Activated T-cell treated with anti-CD3 and anti-CD28 coated beads, Interleukin-2, amount 50 U/mL, for 72 hours (primary cell): ENCODE measurements around the gene B3GLCT. TPM values are rescaled to one million over a fixed set of nuclear protein-coding genes. Genes with fewer than 3 reads are reported as not detected.

Experiments used
- ATAC-seq, 2 donors: fragments of 150-1000 bp; cut with Tn5 transposase; replicated peaks in 1 of 2; 2 replicates each; pipeline ENCODE4 v1.10.0; 2021; ENCODE audit warnings: moderate library complexity in 2 of 2, mild to moderate bottlenecking in 1 of 2
- DNase-seq, 2 donors: peaks; one replicate each; pipeline ENCODE4 v3.0.0; 2021 to 2022; ENCODE audit warnings: mixed read lengths in 1 of 2
- H3K27ac Mint-ChIP-seq: one replicate; pipeline ENCODE4 v1.8.0; 2022; ENCODE audit warnings: mild to moderate bottlenecking, moderate library complexity, mixed read lengths
- H3K27me3 Mint-ChIP-seq: one replicate; pipeline ENCODE4 v1.8.0; 2022; ENCODE audit warnings: low read depth, mixed read lengths
- H3K36me3 Mint-ChIP-seq, 2 donors: one replicate each; pipeline ENCODE4 v1.8.0; 2022; ENCODE audit warnings: mixed read lengths in 2 of 2, mild to moderate bottlenecking in 1 of 2; ENCODE audit not compliant: insufficient read depth in 2 of 2
- H3K4me1 Mint-ChIP-seq: one replicate; pipeline ENCODE4 v1.8.0; 2022; ENCODE audit warnings: low read depth, mixed read lengths
- H3K4me3 Mint-ChIP-seq, 2 donors: one replicate each; pipeline ENCODE4 v1.8.0; 2022; ENCODE audit warnings: mild to moderate bottlenecking in 2 of 2, mixed read lengths in 2 of 2, moderate library complexity in 2 of 2
- H3K9me3 Mint-ChIP-seq, 2 donors: one replicate each; pipeline ENCODE4 v1.8.0; 2022; ENCODE audit warnings: mixed read lengths in 2 of 2
- total RNA-seq, 2 donors: library from RNA; stranded (reverse); gene quantifications; one replicate each; pipeline ENCODE4 v1.2.3, GENCODE V29; 2022

Gene B3GLCT
- total RNA-seq: 1 to 10 TPM; 2.6 to 3.0 TPM

DNA sequence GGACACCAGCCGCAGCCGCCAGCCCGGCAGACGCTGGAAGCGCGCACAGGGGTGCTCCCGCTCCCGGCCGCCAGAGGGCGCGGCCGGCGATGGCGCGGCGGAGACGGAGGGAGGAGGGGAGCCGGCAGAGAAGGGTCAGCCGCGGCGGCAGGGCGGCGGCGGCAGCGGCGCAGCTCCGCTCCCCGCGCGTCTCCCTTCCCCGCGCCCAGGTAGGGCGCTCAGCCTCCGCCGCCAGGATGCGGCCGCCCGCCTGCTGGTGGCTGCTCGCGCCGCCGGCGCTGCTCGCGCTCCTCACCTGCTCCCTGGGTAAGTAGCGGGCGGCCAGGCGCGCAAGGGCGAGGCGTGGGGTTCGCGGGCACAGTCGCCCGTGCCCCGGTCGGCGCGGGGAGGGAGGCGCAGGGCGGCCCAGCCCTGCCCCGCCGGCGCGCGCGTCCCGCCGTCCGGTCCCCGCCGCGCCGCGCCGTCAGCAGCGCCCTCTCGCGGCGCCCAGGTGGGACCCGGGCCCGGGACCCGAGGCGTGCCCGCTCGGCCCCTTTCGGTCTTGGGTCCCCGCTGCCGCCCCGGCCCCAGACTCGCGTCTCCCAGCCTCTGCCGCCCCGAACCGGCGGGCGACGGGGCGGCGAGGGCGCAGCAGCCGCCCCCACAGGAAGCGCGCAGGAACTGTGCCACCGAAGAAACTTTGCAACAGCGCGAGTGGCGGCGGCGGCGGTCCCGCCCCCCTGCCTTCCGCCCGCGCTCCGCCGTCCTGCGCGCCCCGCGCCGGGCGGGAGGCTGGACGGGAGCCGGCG is at the start of gene B3GLCT:
Gene B3GLCT (plus strand): TSS at position 127 of the 788 bp plus-strand sequence. CDS start 110 bp downstream, at position 237.
- Mint-ChIP-seq H3K36me3 (no peaks in the 10 kb centered on the region), H3K9me3 (no peaks in the 10 kb centered on the region), H3K27me3 (no peaks in the 10 kb centered on the region), H3K27ac (peak within 1 kb of the TSS; percentile 44), H3K4me1 (peaks cover 39% of the 10 kb centered on the region), H3K4me3 (peak within 1 kb of the TSS; percentile 80 to 90)
- ATAC-seq (peak; percentile 80), DNase-seq (peak; percentile 82 to 92)

DNA sequence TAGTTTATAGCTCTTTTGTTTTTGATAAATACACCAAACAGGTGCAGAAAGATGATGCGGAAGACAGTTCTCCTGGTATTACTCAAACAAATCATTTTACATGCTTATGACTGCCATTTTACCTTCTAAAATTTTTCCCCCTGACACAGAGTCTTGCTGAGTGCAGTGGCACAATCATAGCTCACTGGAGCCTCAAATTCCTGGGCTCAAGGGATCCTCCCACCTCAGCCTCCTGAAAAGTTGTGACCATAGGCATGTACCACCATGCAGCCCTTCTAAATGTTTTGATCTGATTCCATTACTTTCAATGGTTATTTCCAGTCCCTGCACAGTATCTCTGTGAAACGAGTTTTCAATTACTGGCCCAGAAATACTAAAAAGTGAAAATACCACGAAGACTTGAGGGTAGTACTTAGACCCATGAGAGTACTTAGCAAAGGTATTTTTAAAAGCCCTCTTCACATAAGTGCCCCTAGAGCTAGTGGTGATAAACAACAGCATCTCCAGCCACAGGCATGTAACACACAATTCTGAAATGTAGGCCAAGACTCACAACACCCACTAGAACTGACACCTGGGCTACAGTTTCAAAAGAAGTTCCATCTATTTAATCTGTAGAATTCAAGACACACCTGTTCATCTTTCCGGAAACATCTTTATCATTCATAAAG is 49.3 kb upstream of the B3GLCT start:
- ATAC-seq (no peak), DNase-seq (no peak)
- no peak overlapping the region for H3K4me3 Mint-ChIP-seq
- H3K36me3 Mint-ChIP-seq: peaks cover 20 to 61% of the 10 kb centered on the region in 2 donors
- no peaks in the 10 kb centered on the region for H3K27me3 Mint-ChIP-seq
- peak overlapping the region; percentile 72 for H3K27ac Mint-ChIP-seq
- H3K9me3 Mint-ChIP-seq: no peaks in the 10 kb centered on the region
- peaks cover 26% of the 10 kb centered on the region for H3K4me1 Mint-ChIP-seq

DNA sequence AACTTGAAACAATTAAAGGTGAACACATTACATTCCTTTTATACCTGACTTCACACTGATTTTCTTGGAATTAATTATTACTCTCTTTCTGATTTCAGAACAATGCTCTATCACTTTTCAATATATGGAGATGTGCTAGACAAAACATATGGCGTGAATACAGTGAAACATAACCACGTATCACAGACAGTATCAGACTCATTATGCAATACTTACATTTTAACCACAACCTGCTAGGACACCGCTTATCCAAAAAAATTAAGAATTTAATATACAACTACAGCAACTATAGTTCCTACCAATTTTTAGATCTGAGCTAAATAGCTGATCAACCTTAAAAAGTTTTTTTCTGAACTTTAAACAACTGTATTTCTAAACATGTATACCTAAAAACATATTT is 47.9 kb upstream of the B3GLCT start:
- Mint-ChIP-seq H3K36me3 (peaks cover 19 to 57% of the 10 kb centered on the region in 2 donors), H3K27me3 (no peaks in the 10 kb centered on the region), H3K4me3 (no peak overlapping the region), H3K27ac (no peak overlapping the region), H3K9me3 (no peaks in the 10 kb centered on the region), H3K4me1 (peaks cover 22% of the 10 kb centered on the region)
- DNase-seq: no peak
- no peak for ATAC-seq

DNA sequence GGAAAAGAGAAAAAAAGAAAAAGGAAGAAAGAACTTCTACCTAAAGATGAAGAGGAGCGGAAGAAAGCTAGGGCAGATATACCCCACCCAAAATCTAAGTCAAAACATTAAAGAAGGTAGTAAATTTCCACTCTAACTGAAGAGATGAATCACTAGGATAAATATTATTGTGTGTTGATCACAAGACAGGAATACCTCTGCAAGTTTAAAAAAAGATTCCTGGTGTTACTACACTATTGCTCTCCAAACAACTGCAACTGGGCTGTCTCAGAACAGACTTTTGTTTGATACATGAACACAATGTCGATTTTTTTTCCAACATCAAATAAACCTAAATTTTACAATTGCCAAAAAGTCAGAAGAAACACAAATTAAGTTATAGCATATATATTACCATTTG is 44.8 kb upstream of the B3GLCT start:
- Mint-ChIP-seq H3K27me3 (no peaks in the 10 kb centered on the region), H3K36me3 (peaks cover 15 to 55% of the 10 kb centered on the region in 2 donors), H3K4me1 (peaks cover 41% of the 10 kb centered on the region), H3K27ac (peak overlapping the region; percentile 57), H3K9me3 (no peaks in the 10 kb centered on the region), H3K4me3 (no peak overlapping the region)
- DNase-seq (no peak), ATAC-seq (no peak)

DNA sequence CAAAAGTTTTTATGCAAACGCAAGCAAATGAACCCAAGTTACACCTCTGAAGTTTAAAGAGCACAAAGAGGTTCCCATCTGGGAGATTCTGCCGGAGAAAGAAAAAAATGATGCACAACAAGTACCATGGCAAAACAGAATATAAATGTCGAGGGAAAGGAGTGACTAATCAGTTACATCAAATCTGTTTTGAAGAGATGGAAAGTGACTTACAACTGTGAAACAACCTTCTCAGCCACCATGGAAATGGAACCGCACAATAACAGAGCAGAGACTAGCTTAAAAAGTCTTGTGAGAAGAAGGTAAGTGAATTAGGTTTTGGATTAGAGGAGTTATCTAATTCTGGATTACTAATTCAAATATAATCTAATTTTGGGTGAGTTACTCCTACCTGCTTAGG is 40.5 kb upstream of the B3GLCT start:
- ATAC-seq: no peak
- peaks cover 56% of the 10 kb centered on the region for H3K4me1 Mint-ChIP-seq
- peak overlapping the region; percentile 97 to 100 for H3K4me3 Mint-ChIP-seq
- H3K27me3 Mint-ChIP-seq: no peaks in the 10 kb centered on the region
- DNase-seq: peak in 1 of 2 donors; percentile 13
- H3K9me3 Mint-ChIP-seq: no peaks in the 10 kb centered on the region
- H3K36me3 Mint-ChIP-seq: peaks cover 10 to 23% of the 10 kb centered on the region in 2 donors
- H3K27ac Mint-ChIP-seq: peak overlapping the region; percentile 98

DNA sequence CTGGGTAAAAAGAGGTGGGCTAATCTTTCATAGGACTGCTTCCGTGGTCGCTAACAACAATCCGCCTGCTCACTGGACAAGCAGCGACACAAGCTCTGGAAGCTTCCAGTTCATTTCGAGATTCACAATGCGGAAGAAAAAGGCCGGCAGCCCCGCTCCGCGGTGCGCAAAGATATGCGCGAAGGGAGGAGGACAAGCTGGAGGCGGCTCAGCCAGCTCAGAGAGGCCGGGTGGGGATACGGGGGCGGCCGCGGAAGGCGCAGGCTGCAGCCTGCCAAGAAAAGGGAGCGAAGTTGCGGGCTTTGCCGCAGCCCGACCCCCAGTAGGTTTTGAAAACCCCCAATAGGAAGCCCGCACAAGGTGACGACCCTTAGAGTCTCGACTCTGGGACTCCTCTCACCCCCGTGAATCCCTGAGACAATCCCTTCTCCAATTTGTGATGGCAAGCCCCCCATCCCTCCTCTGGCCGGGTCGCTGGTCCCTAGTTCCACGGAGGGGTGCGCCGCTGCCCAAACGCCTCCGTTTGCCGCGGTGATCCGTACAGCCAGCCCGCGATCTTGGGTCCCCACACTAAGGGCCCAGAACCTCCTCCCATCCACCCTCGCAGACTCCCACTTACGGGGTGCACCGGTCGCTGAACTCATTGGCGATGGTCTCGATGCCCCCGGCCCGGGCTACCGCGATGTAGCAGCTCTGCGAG is 38.8 kb upstream of the B3GLCT start:
- peak; percentile 13 to 22 for ATAC-seq
- Mint-ChIP-seq H3K4me1 (peaks cover 50% of the 10 kb centered on the region), H3K36me3 (peaks cover 7 to 10% of the 10 kb centered on the region in 2 donors), H3K27me3 (no peaks in the 10 kb centered on the region), H3K27ac (peak overlapping the region; percentile 100), H3K9me3 (no peaks in the 10 kb centered on the region), H3K4me3 (peak overlapping the region; percentile 97 to 100)
- DNase-seq: peak; percentile 74

DNA sequence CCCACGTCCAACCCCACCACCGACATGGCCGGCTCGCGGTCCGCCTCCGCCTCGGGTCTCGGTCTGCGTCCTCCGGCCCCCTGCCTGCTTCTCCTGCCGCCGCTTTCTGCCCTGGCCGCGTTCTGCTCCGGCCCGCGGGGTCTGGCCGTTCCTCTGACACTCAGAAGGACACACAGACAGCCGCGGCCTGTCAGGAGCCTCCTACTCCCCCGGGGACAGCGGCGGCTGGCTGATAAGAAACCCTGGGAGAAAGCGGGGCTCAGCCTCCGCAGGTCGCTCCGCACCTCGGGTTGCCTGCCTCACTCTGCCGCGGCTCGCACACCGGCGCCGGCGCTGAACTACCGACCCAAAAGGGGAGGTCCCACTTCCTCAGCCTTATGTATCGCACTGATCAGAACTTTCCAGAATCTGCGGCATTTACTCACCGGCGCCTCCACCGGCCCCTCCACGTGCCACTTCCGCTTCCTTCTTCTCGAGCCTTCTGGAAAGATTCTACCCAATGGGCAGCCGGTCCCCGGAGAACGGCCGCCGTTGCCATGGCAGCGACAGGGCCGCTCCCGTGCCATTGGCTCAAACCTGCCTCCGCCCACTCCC is 38.1 kb upstream of the B3GLCT start, which contains the start of gene HSPH1:
Gene HSPH1 (minus strand): TSS at position 348 of the 594 bp plus-strand sequence. CDS start 322 bp downstream, at position 26.
- Mint-ChIP-seq H3K27me3 (no peaks in the 10 kb centered on the region), H3K27ac (peak within 1 kb of the TSS; percentile 100), H3K9me3 (no peaks in the 10 kb centered on the region), H3K4me1 (peaks cover 50% of the 10 kb centered on the region), H3K36me3 (peaks cover 7 to 10% of the 10 kb centered on the region in 2 donors), H3K4me3 (peak within 1 kb of the TSS; percentile 97 to 100)
- ATAC-seq: peak; percentile 82 to 83
- DNase-seq: peak; percentile 98 to 99

DNA sequence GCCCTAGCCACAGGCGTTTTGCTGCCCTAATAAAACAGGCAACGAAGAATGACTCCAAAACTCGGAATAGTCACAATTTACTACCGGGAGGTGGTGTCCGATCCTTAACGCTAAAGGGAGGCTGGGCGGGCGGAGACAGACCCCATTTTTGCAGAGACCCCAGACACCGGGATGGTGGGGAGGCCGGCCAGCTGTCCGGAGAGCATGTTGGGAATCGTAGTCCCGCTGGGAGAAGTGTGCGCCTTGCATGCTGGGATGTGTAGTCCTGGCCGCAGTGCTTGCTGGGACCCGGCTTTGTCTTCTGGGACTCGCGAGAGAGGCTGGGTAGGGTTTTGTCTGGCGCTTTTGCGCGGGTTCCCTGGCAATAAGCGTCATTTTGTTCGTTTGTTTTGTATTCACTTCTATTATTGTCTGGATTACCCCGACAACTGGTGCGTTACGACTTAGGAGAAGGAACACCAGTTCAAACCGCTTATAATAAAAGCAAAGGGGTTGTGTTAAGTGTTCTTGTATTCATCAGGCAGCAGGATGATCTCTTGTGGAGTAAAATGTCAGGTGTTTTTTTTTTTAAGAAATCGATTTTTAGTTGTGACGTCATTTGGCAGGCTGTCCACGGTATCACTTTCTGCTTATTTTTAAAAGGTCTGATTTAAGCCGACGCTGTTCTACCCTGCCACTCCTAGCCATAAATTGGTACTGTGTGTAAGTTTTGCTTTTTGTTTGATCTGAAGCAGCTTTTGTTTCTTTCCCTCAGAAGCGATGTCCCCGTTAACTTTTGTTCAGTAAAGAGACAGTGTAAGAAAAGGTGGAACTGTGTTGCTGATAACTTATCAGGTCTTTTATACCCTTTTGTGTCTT is 37.4 kb upstream of the B3GLCT start:
- H3K4me1 Mint-ChIP-seq: peaks cover 47% of the 10 kb centered on the region
- H3K27ac Mint-ChIP-seq: peak overlapping the region; percentile 100
- no peaks in the 10 kb centered on the region for H3K27me3 Mint-ChIP-seq
- peak overlapping the region; percentile 97 to 100 for H3K4me3 Mint-ChIP-seq
- H3K9me3 Mint-ChIP-seq: no peaks in the 10 kb centered on the region
- ATAC-seq (peak; percentile 89 to 90), DNase-seq (peak; percentile 92 to 96)
- peaks cover 7% of the 10 kb centered on the region in 2 donors for H3K36me3 Mint-ChIP-seq

DNA sequence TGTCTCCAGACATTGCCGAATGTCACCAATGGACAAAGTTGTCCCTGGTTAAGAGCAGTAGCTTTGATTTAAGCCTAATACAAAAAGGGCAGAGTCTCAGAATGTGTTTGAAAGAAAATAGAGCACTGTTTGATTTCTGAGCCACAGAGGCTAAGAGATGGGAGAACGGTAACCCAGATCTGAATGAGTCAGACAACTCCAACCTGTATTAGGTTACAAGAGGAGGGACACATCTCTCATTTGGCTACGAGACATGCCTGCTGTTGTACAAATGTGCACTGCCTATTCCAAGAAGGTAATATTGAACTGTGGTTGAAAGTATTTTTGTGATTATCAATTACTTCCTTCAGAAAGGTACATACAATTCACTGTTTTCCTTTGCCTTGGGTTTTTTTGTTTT is 33.2 kb upstream of the B3GLCT start:
- H3K4me3 Mint-ChIP-seq: no peak overlapping the region
- DNase-seq: no peak
- no peak overlapping the region for H3K27ac Mint-ChIP-seq
- H3K4me1 Mint-ChIP-seq: peaks cover 30% of the 10 kb centered on the region
- no peaks in the 10 kb centered on the region for H3K27me3 Mint-ChIP-seq
- ATAC-seq: no peak
- H3K9me3 Mint-ChIP-seq: no peaks in the 10 kb centered on the region
- peaks cover 0 to 3% of the 10 kb centered on the region in 2 donors for H3K36me3 Mint-ChIP-seq

DNA sequence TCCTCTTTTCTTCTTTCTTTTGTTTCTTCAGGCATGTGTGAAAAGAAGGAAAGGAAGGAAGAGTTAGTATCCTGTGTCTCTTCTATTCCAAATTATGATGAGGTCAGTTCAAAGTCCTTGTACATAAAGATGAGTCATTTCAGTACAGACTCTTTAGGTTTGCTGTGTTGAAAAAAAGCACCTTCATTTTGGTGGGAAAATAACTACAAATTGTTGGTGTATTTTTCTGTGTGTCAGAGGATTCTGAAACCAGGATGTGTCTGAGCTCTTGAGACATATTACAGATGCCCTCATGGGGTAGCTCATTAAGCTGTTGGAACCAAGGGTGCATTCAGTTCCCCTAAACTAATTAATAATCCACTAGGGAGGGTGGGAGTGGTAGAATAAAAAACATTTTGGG is 32.3 kb upstream of the B3GLCT start:
- peaks cover 30% of the 10 kb centered on the region for H3K4me1 Mint-ChIP-seq
- DNase-seq (no peak), ATAC-seq (peak in 1 of 2 donors; percentile 31)
- H3K9me3 Mint-ChIP-seq: no peaks in the 10 kb centered on the region
- no peaks in the 10 kb centered on the region for H3K27me3 Mint-ChIP-seq
- no peak overlapping the region for H3K4me3 Mint-ChIP-seq
- H3K27ac Mint-ChIP-seq: no peak overlapping the region
- no peaks in the 10 kb centered on the region for H3K36me3 Mint-ChIP-seq

DNA sequence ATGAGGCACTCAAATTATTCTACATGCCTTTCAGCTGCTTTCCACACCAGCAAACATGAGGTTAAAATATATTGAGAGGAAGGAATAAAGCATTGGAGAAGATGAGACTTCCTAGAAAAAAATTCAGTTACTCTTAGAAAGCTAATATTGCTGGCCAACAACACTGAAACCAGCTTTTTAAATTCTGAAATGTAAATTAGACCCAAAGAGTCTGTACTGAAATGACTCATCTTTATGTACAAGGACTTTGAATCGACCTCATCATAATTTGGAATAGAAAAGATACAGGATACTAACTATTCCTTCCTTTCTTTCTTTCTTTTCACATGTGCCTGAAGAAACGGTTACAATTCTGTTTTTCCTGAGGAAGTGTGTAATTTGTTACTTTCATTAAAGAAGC is 31.6 kb upstream of the B3GLCT start:
- ATAC-seq (no peak), DNase-seq (no peak)
- H3K4me1 Mint-ChIP-seq: peaks cover 24% of the 10 kb centered on the region
- H3K4me3 Mint-ChIP-seq: no peak overlapping the region
- no peak overlapping the region for H3K27ac Mint-ChIP-seq
- no peaks in the 10 kb centered on the region for H3K36me3 Mint-ChIP-seq
- H3K27me3 Mint-ChIP-seq: peaks cover 6% of the 10 kb centered on the region
- H3K9me3 Mint-ChIP-seq: no peaks in the 10 kb centered on the region

DNA sequence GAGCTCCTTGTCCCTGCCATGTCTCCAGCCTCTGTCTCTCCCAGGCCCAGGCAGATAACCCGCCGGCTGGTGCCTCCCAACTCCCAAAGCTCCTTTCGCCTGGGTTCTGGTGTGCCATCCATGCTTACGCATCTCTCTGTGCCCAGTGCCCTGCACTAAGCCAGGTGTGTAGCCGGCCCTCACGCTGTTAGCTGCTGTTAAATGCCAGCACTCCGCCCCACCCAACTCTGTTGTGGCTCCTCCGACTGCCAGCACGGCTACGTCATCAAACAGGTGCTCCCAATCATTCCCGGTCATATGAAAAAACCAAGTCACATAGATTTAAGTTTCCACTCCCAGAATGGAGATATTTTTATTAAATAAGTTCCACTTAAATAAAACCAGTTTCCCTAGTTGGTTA is 31.0 kb upstream of the B3GLCT start:
- H3K27ac Mint-ChIP-seq: no peak overlapping the region
- peaks cover 9% of the 10 kb centered on the region for H3K27me3 Mint-ChIP-seq
- ATAC-seq (no peak), DNase-seq (no peak)
- H3K4me3 Mint-ChIP-seq: no peak overlapping the region
- no peaks in the 10 kb centered on the region for H3K36me3 Mint-ChIP-seq
- H3K9me3 Mint-ChIP-seq: no peaks in the 10 kb centered on the region
- peaks cover 18% of the 10 kb centered on the region for H3K4me1 Mint-ChIP-seq
